Large intestine (tissue), 3 donors: ENCODE data around the gene XPR1. TPM values are rescaled to one million over a fixed set of nuclear protein-coding genes. Genes with fewer than 3 reads are reported as not detected.

ENCODE experiments used
- DNase-seq, 2 donors: peaks; one replicate each; pipeline versions ENCODE4 v3.0.0 to v3.0.0-alpha.2; 2013
- H3K27ac ChIP-seq: one replicate; pipeline ENCODE4 v1.5.1; 2013; ENCODE audit warnings: low read length
- H3K27me3 ChIP-seq: 2 replicates; pipeline ENCODE4 v1.6.1; 2013; ENCODE audit warnings: low read length; ENCODE audit not compliant: control insufficient read depth, insufficient read depth
- H3K36me3 ChIP-seq: 2 replicates; pipeline ENCODE4 v1.6.1; 2013; ENCODE audit warnings: low read length; ENCODE audit not compliant: control insufficient read depth, insufficient read depth
- H3K4me1 ChIP-seq: one replicate; pipeline ENCODE4 v1.6.1; 2013; ENCODE audit warnings: low read length; ENCODE audit not compliant: control insufficient read depth, insufficient read depth
- H3K4me3 ChIP-seq: one replicate; pipeline ENCODE4 v1.5.1; 2013; ENCODE audit warnings: low read length
- H3K9me3 ChIP-seq: one replicate; pipeline ENCODE4 v1.6.1; 2013; ENCODE audit warnings: mild to moderate bottlenecking, low read depth, low read length, moderate library complexity; ENCODE audit not compliant: control insufficient read depth
- WGBS: methylation state at CpG from one replicate; pipeline ENCODE4 v1.1.5; 2013; ENCODE audit warnings: low lambda C conversion rate; ENCODE audit not compliant: insufficient coverage; 5-methylcytosine and 5-hydroxymethylcytosine counted together
- polyA plus RNA-seq: library from polyadenylated mRNA; unstranded; fragments of 120-200 nt; gene quantifications from one replicate; pipeline ENCODE4 v1.2.1, GENCODE V29; 2013

XPR1 gene
- polyA plus RNA-seq, 1 donor: 26.1 TPM

DNA sequence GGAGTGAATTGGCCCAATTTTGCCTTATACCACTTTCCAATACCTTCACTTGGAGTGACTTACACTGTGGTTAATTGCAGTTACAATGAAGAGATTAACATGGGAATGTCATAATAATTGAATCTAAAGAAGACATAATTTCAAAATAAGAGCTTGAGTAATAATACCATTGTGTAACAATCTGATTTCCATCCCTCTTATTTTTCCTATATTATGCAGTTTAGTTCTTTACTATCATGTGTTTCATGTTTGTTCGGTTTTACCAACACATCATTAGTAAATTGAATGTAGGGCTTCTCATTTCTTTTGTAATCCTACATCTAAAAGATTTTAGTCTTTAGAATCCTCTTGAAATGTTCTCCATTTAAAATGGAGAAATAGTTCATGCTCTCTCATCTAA, 19.2 kb upstream of the XPR1 start:
- Histone ChIP-seq H3K36me3 (no peaks in the 10 kb centered on the region), H3K27me3 (no peaks in the 10 kb centered on the region), H3K4me1 (no peaks in the 10 kb centered on the region), H3K9me3 (no peaks in the 10 kb centered on the region), H3K4me3 (no peak overlapping the region), H3K27ac (no peak overlapping the region)
- no peak for DNase-seq
- WGBS: 100% methylated on average over 1 of the region's 1 CpG

- Histone ChIP-seq H3K4me1 (no peaks in the 10 kb centered on the region), H3K9me3 (no peaks in the 10 kb centered on the region), H3K36me3 (no peaks in the 10 kb centered on the region), H3K27me3 (no peaks in the 10 kb centered on the region), H3K27ac (no peak overlapping the region), H3K4me3 (no peak overlapping the region)
- WGBS: 40% methylated on average over 1 of the region's 5 CpGs
- no peak for DNase-seq
Observed at GRCh38 chr1:180614730-180615129, 17.1 kb upstream of the XPR1 start.

GRCh38 chr1:180615493-180616290, 16.1 kb upstream of the XPR1 start:
- H3K36me3 ChIP-seq: no peaks in the 10 kb centered on the region
- H3K27ac ChIP-seq: no peak overlapping the region
- no peaks in the 10 kb centered on the region for H3K4me1 ChIP-seq
- no peak overlapping the region for H3K4me3 ChIP-seq
- H3K9me3 ChIP-seq: no peaks in the 10 kb centered on the region
- H3K27me3 ChIP-seq: no peaks in the 10 kb centered on the region
- WGBS: 96% methylated on average over 4 of the region's 8 CpGs
- no peak for DNase-seq

DNA sequence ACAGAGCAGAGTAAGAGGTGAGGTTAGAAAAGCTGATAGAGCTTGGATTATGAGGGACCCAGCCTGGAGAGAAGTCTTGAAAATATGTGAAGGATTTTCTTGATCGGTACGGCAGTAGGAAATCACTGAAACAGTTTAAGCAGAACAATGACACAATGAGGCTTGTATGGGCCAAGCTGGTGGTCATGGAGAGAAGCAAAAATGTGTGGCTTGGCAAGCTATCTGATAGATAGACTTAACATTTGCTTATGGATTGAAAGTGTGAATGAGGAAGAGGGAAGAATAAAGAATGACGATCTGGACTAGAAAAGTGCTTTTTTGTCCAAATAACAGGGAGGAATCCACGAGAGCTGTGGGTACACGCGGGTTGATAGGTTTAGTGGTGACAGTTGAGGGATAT, 15.4 kb upstream of the XPR1 start:
- Histone ChIP-seq H3K27ac (no peak overlapping the region), H3K4me1 (no peaks in the 10 kb centered on the region), H3K4me3 (no peak overlapping the region), H3K36me3 (no peaks in the 10 kb centered on the region), H3K27me3 (no peaks in the 10 kb centered on the region), H3K9me3 (no peaks in the 10 kb centered on the region)
- WGBS: 89% methylated on average over 3 of the region's 6 CpGs
- no peak for DNase-seq

DNA sequence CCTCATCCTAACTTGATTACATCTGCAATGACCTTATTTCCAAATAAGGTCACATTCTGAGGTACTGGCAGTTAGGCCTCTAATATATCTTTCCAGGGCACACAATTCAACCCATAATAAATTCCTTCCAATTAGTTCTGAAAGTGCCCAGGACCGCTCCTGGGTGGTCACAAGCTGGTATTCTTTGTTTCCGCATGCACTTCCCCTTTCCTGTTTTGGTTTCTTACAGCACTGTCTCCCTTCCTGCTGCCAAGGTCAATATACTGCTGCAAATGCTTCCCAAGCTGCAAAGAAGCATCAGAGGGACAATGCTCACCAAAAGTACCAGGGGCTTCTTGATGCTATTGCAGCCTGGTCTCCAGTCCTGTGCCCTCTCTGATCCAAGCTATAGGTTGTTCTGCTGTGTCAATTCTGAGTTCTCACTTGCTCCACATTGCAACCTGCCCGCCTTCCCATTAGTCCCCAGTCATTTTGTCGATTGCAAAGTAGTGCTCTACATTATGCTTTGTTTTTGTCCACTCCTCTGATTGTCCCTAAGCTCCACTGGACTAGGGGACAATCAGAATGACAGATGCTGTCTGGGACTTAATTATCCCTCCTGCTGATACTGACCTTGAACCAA, 13.9 kb upstream of the XPR1 start:
- Histone ChIP-seq H3K4me3 (no peak overlapping the region), H3K27me3 (no peaks in the 10 kb centered on the region), H3K36me3 (no peaks in the 10 kb centered on the region), H3K4me1 (no peaks in the 10 kb centered on the region), H3K9me3 (no peaks in the 10 kb centered on the region), H3K27ac (no peak overlapping the region)
- 100% methylated on average over 2 of the region's 4 CpGs for WGBS
- DNase-seq: no peak

DNA sequence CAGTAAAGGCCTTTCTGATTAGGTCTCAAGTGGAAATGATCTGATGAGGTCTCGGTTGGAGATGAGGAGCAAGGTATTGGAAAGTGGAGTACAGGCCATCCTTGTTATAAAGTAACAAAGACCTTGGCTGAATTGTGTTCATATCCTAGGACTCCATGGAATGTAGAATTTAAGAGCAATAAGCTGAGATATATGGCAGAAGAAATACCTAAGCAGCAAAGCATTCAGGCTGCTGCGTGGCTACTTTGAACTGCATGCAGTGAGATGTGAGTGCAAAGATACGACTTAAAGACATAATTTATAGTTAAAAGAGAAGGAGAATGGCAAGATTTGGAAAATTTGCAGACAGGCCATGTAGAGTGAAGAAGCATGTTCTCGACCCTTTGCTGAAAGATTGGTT, 11.2 kb upstream of the XPR1 start:
- DNase-seq: no peak

GRCh38 chr1:180622658-180623508, 8.9 kb upstream of the XPR1 start:
- no peak overlapping the region for H3K27ac ChIP-seq
- H3K36me3 ChIP-seq: no peaks in the 10 kb centered on the region
- no peak overlapping the region for H3K4me3 ChIP-seq
- H3K27me3 ChIP-seq: no peaks in the 10 kb centered on the region
- no peaks in the 10 kb centered on the region for H3K4me1 ChIP-seq
- WGBS: 100% methylated on average over 1 of the region's 10 CpGs
- no peak for DNase-seq
- no peaks in the 10 kb centered on the region for H3K9me3 ChIP-seq

More for the DNA sequence above, 11.2 kb upstream of the XPR1 start:
- Histone ChIP-seq H3K27ac (no peak overlapping the region), H3K4me1 (no peaks in the 10 kb centered on the region), H3K9me3 (no peaks in the 10 kb centered on the region), H3K4me3 (no peak overlapping the region), H3K27me3 (no peaks in the 10 kb centered on the region), H3K36me3 (no peaks in the 10 kb centered on the region)
- 86% methylated on average over 1 of the region's 4 CpGs for WGBS

DNA sequence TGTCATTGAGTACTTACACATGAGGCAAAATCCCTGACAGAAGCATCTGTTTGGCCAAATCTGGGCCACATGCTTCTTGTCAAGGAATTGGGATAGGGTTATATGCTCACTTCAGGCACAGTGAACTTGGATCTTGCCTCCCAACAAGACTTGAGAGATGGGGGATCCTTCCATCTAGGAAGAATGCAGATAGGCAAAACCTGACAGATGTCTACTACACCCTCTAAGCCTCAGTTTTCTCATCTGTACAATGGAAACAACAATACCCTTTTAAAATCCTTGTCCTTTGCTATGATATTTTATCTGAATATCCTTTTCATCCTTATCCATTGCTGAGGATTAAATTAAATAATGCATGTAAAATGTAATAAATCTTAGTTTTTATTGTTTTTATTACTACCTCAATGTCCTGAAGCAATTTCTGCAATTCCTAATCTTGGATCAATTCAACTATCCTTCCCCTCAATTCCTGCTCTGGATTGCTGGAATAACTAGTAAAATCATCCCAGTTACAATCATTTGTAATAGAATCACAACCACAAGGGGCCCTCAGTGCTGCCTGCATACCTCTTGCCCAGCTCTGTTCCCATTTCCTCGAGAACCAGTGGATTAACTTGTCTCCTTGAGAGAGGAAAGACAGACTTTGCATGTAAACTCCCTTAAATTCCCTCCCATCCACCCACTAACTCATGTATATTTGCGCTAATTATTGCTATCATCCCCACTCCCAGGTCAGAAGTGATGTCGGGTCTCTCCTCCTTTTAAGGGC, 8.1 kb upstream of the XPR1 start:
- WGBS: 100% methylated on average over 1 of the region's 3 CpGs

DNA sequence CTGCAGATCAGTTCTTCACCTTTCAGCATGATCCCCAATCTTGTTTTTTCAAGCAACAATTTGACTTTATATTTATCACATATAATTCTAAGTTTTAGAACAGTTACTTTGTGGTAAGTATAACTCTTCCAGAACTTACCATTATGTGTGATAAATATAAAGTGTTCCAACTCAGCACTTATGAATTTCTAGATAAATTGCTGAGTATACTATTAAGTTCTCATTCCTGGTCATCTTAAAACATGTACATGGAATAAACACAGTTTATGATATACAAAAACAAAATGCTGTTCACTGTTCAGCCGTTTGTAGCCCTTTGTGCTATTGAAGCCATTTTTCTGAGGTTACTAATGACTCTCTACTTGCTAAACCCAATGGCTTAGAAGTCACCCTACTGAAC, 5.1 kb upstream of the XPR1 start:
- Histone ChIP-seq H3K9me3 (no peaks in the 10 kb centered on the region), H3K27me3 (no peaks in the 10 kb centered on the region), H3K4me3 (no peak overlapping the region), H3K4me1 (peaks cover 8% of the 10 kb centered on the region), H3K27ac (no peak overlapping the region), H3K36me3 (no peaks in the 10 kb centered on the region)
- WGBS: no CpG with 5 or more reads among the region's 1 CpG
- no peak for DNase-seq

More for the DNA sequence above, 8.1 kb upstream of the XPR1 start:
- H3K27ac ChIP-seq: no peak overlapping the region
- H3K9me3 ChIP-seq: no peaks in the 10 kb centered on the region
- H3K4me1 ChIP-seq: no peaks in the 10 kb centered on the region
- no peaks in the 10 kb centered on the region for H3K27me3 ChIP-seq
- H3K4me3 ChIP-seq: no peak overlapping the region
- DNase-seq: no peak
- no peaks in the 10 kb centered on the region for H3K36me3 ChIP-seq

- no peak for DNase-seq
- Histone ChIP-seq H3K36me3 (no peaks in the 10 kb centered on the region), H3K9me3 (no peaks in the 10 kb centered on the region), H3K4me1 (peaks cover 8% of the 10 kb centered on the region), H3K4me3 (no peak overlapping the region), H3K27me3 (no peaks in the 10 kb centered on the region), H3K27ac (no peak overlapping the region)
- no CpG with 5 or more reads among the region's 1 CpG for WGBS
Observed at GRCh38 chr1:180627411-180627810, 4.4 kb upstream of the XPR1 start.
